ENCODE data around the gene HAUS5.

HAUS5 gene

DNA sequence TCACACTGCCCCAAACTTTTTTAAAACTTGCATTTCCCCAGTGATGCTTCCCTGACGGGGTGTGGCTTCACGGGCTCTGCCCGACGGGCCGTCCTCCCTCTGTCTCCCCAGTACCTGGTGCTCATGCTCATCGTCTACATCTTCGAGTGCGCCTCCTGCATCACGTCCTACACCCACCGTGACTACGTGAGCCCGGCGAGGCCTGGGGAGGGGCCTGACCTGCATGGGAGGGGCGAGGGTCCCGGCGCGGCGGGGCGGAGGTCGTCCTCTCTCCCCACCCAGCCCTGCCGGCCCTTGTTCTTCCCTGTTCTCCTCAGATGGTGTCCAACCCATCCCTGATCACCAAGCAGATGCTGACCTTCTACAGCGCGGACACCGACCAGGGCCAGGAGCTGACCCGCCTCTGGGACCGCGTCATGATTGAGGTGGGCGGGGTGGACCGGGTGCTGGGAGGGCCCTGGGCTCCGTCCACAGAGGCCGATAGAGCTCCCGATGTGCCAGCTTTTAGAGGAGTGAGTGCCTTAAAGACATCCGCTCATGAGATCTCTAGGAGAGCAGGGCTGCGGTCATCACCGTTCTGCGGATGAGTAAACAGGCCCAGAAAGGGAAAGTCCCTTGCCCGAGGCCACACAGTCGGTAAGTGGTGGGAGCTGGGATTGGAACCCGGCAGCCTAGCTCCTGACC is 60.7 kb downstream of the HAUS5 start:
- no peak for DNase-seq (ENCODE audit: low read depth)

Measured in T follicular helper cell (primary cell).